HepG2 (cell line): ENCODE results near the gene ZMIZ1.

Experiments
- ATF2 ChIP-seq: sonication (generic); formaldehyde crosslinking; IDR thresholded peaks from 2 replicates; pipeline ENCODE4 v1.4.0; 2020; ENCODE audit warnings: missing genetic modification reagents
- ATF3 ChIP-seq: sonication (generic); formaldehyde crosslinking; IDR thresholded peaks from 2 replicates; pipeline ENCODE4 v1.4.0; 2020; ENCODE audit warnings: missing genetic modification reagents
- CREB1 ChIP-seq, 2 experiments: fragments of 450-650 bp in 1 of 2; IDR thresholded peaks; 2 replicates each; pipeline ENCODE4 v1.6.1; 2016 to 2017; ENCODE audit warnings: control low read depth in 1 of 2, mild to moderate bottlenecking in 1 of 2, missing compliant biosample characterization in 1 of 2, missing genetic modification characterization in 1 of 2
- CTCF ChIP-seq: sonication (generic); formaldehyde crosslinking; IDR thresholded peaks from 2 replicates; pipeline ENCODE4 v1.5.0; 2020; ENCODE audit warnings: mild to moderate bottlenecking, missing genetic modification reagents, moderate library complexity
- EP300 ChIP-seq, 3 experiments: sonication (generic) in 1 of 3; formaldehyde crosslinking in 1 of 3; IDR thresholded peaks; 2 replicates each; pipeline versions ENCODE4 v1.5.1 to v1.6.1; 2011 to 2020; ENCODE audit warnings: low read depth in 2 of 3, low read length in 2 of 3, borderline replicate concordance in 1 of 3, improper control_type of control experiment in 1 of 3, mild to moderate bottlenecking in 1 of 3, missing genetic modification reagents in 1 of 3, moderate library complexity in 1 of 3
- GTF2F1 ChIP-seq: fragments of 150-350 bp; IDR thresholded peaks from 2 replicates; pipeline ENCODE4 v1.6.1; 2014; ENCODE audit warnings: low read length
- MAX ChIP-seq: IDR thresholded peaks from 2 replicates; pipeline ENCODE4 v1.6.1; 2012; ENCODE audit warnings: inconsistent platforms
- TAF1 ChIP-seq: sonication (generic); formaldehyde crosslinking; IDR thresholded peaks from 2 replicates; pipeline ENCODE4 v1.4.0; 2020; ENCODE audit warnings: missing genetic modification reagents
- ZFX ChIP-seq: sonication (generic); formaldehyde crosslinking; IDR thresholded peaks from 2 replicates; pipeline ENCODE4 v1.4.0; 2020; ENCODE audit warnings: mild to moderate bottlenecking, low read depth, missing genetic modification reagents, moderate library complexity
- ZKSCAN1 ChIP-seq: fragments of 150-350 bp; IDR thresholded peaks from 2 replicates; pipeline ENCODE4 v1.6.1; 2014; ENCODE audit warnings: low read length

GRCh38 chr10:79112881-79113431, 44.2 kb downstream of the ZMIZ1 start:
- no peak for TF ChIP-seq ATF3 (CRISPR knock-in tag)
- no peak for TF ChIP-seq ZFX (CRISPR knock-in tag)
- TF ChIP-seq MAX = no peak
- TF ChIP-seq EP300 (IDR thresholded peaks at IDR 0.05; ENCODE audit: low read depth in 2 of 2, low read length in 2 of 2) = no peak
- TF ChIP-seq EP300 (CRISPR knock-in tag; IDR thresholded peaks at IDR 0.05; ENCODE audit: borderline replicate concordance) = no peak
- no peak for TF ChIP-seq TAF1 (CRISPR knock-in tag)
- TF ChIP-seq CREB1 (IDR thresholded peaks at IDR 0.05) = no peak
- no peak for TF ChIP-seq CREB1 (CRISPR knock-in tag; IDR thresholded peaks at IDR 0.05)
- TF ChIP-seq CTCF = no peak
- no peak for TF ChIP-seq ATF2 (CRISPR knock-in tag)
- no peak for TF ChIP-seq GTF2F1
- no peak for TF ChIP-seq ZKSCAN1
